Activated gamma-delta T cell (primary cell): ENCODE data around the gene CCR2.

Experiments
- DNase-seq: peaks from one replicate; lab custom pipeline; 2025; lab: John Stamatoyannopoulos, UW

Gene CCR2

DNA sequence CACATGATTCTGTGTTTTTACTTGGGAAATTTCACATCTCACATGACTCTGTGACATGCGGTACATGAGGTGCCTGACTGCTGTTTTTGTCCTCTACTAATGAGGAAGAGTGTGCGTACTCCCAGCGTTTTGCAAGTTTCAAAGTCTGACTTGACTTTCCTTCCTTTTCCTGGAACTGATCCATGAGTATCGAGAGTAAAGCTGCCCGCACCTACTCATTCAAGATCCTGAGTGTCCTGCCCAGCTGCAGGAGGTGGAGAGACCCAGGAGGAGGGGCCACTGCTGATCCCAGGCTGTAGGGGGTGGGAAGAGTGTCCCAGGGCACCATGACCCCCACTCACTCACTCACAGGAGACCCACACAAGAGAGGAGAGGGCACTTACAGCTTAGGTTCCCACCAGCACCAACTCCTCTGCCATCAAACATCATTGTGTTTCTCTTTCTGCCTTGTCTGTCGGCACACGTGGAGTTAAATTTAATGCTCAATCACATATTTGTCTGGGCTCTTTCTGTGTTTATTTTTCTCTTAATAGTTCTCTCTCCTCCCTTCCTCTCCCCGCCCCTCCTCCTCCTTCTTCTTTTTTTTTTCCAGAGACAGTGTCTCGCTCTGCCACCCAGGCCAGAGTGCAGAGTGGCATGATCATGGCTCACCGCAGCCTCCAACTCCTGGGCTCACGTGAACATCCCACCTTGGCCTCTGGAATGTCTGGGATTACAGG is 51.5 kb downstream of the CCR2 start:
- DNase-seq: no peak

DNA sequence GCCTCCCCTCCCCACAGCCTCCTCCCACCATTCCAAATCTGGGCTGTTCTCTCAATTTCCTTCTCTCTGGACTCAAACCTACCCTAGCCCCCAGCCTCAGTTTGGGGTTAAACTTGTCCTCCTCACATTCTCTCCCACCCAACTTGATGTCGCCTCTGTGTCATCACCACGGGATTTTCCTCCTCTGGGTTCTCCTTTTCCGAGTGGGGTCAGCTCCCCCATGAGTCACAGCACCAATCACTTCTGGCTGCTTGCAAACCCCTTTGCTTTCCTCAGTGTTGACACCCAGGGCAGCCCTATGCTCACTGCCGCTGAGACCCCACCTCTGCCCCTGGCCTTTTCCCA is 52.5 kb downstream of the CCR2 start:
- no peak for DNase-seq

DNA sequence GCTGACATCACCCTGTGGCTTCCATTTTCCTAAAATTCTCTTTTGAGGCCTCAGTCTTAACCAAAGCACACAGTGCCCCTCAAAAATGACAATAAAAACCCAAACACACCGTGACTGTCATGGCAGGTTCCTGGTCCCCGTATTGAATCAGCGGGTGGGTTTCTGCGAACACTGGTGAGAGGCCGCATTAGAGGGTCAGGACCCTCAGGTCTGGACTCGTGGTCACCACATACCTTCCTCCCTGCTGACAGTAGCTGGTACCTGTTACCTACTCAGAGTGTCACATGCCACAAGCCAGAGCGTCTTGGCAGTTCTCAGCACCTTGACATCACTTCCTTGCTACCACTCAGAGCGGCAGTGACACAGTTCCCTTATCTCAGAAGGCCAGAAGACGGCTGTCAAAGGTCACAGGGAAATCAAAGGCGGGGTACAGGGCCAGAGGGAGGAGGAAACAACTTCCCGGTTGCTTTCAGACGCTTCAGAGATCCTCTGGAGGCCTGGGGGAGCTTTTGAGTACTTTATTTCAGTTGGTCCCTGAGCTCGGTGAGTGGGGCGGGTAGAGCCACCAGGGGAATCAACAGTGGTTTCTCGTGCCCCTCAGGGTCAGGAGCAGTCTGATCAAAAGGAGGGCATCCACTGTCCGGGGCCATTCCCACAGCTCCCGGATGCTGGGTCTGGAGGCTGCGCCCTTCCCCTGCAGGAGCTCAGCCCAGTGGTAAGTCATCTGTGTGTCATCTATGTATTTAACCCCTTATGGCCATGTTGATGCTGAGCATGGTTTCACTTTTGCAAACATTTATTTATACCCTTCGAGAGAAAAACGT is 53.1 kb downstream of the CCR2 start, which contains the start of the genes CCR5AS and CCRL2:
CCR5AS (minus strand) TSS at position 279 of the 824 bp plus-strand sequence.
CCRL2 (plus strand) TSS at position 472 of the 824 bp plus-strand sequence. CDS start 821 bp downstream, outside the sequence.
- no peak for DNase-seq

DNA sequence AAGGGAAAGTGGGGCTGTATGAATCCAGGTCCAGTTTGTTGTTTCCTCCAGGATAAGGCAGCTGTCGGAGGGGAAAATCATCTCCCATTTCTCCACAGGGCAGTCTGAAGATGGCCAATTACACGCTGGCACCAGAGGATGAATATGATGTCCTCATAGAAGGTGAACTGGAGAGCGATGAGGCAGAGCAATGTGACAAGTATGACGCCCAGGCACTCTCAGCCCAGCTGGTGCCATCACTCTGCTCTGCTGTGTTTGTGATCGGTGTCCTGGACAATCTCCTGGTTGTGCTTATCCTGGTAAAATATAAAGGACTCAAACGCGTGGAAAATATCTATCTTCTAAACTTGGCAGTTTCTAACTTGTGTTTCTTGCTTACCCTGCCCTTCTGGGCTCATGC is 54.1 kb downstream of the CCR2 start:
- DNase-seq: no peak

DNA sequence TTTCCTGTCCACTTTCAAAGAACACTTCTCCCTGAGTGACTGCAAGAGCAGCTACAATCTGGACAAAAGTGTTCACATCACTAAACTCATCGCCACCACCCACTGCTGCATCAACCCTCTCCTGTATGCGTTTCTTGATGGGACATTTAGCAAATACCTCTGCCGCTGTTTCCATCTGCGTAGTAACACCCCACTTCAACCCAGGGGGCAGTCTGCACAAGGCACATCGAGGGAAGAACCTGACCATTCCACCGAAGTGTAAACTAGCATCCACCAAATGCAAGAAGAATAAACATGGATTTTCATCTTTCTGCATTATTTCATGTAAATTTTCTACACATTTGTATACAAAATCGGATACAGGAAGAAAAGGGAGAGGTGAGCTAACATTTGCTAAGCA is 54.9 kb downstream of the CCR2 start:
- DNase-seq: no peak

DNA sequence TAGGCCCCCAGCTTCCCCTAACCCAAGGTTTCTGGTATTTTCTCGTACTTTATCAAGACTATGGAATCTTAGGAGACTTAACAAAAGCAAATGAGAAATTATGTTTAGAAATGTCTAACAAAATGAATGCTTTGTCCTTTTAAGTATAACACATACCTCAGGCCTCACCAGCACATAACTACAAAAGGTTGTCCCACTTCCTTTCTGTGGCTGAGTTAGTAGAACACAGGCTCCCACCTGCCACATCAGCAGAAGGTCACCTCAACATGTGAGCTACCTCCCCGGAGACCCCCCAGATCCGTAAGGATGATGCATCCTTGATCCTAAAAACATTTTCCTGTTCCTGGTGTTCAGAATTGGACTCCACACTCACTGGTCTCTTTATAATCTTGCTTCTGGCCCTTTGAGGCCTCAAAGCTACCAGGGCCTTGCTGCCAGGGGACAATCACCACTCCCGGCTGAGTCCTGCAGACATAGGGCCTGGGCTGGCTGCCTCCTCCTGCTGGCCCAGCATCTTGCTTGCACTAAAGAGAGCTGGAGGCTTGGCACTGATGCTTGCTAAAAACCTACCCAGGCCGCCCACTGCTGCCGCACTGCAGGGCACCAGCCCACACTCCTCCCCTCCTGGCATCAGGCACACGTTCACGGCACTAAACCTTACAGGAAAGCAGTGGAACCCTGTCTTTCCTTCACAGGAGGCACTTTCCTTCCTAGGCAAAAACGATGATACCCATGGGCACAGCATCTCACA is 56.0 kb downstream of the CCR2 start:
- DNase-seq: no peak
